ENCODE measurements around the gene MARCO.

The MARCO gene

DNA sequence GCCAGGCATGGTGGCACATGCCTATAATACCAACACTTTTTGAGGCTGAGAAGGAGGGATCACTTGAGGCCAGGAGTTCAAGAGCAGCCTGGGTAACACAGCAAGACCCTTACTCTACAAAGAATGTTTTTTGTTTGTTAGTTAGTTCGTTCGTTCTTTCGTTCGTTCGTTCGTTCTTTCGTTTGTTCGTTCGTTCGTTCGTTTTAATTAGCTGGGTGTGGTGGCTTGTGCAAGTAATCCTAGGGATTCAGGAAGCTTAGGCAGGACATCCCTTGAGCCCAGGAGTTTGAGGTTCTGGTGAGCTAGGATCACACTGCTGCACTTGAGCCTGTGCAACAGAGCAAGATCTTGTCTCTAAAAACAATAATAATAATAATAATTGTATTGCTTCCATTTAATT is 98.7 kb downstream of the MARCO start:
- no peak overlapping the region for H3K27ac ChIP-seq
- TF ChIP-seq ZFX (IDR thresholded peaks at IDR 0.05), result no peak
- TF ChIP-seq, protein P1, sequence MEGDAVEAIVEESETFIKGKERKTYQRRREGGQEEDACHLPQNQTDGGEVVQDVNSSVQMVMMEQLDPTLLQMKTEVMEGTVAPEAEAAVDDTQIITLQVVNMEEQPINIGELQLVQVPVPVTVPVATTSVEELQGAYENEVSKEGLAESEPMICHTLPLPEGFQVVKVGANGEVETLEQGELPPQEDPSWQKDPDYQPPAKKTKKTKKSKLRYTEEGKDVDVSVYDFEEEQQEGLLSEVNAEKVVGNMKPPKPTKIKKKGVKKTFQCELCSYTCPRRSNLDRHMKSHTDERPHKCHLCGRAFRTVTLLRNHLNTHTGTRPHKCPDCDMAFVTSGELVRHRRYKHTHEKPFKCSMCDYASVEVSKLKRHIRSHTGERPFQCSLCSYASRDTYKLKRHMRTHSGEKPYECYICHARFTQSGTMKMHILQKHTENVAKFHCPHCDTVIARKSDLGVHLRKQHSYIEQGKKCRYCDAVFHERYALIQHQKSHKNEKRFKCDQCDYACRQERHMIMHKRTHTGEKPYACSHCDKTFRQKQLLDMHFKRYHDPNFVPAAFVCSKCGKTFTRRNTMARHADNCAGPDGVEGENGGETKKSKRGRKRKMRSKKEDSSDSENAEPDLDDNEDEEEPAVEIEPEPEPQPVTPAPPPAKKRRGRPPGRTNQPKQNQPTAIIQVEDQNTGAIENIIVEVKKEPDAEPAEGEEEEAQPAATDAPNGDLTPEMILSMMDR (conservative IDR thresholded peaks at IDR 0.05), result no peak
